Thoracic aorta (tissue), 2 donors: ENCODE results near the gene APAF1. TPM values are rescaled to one million over a fixed set of nuclear protein-coding genes. Genes with fewer than 3 reads are reported as not detected.
A peak's percentile ranks its signal among the peaks of the same experiment; 100 is the strongest.

Experiments
- ATAC-seq: fragments of 150-250 bp; one replicate; pipeline ENCODE4 v1.8.0; 2017; ENCODE audit warnings: low read depth; ENCODE audit not compliant: insufficient number of reproducible peaks, low FRiP score
- DNase-seq: peaks from one replicate; pipeline ENCODE4 v3.0.0-alpha.2; 2020; ENCODE audit warnings: low spot score
- H3K27ac ChIP-seq, 2 donors: fragments of 200-600 bp; sonication (generic); 1 replicate in 1 of 2; 2 replicates in 1 of 2; pipeline ENCODE4 v1.5.1; 2016; ENCODE audit warnings: mild to moderate bottlenecking in 2 of 2, moderate library complexity in 2 of 2
- H3K27me3 ChIP-seq: fragments of 200-600 bp; sonication (generic); replicated peaks from 2 replicates; pipeline ENCODE4 v1.6.0; 2016; ENCODE audit warnings: mild to moderate bottlenecking; ENCODE audit not compliant: insufficient read depth
- H3K36me3 ChIP-seq: fragments of 200-600 bp; sonication (generic); one replicate; pipeline ENCODE4 v1.5.1; 2016
- H3K4me1 ChIP-seq, 2 donors: fragments of 200-600 bp; sonication (generic); 1 replicate in 1 of 2; 2 replicates in 1 of 2; pipeline versions ENCODE4 v1.5.1 to v1.6.0; 2016; ENCODE audit warnings: low read depth in 2 of 2, mild to moderate bottlenecking in 1 of 2; ENCODE audit not compliant: control insufficient read depth in 1 of 2
- H3K4me3 ChIP-seq: fragments of 200-600 bp; sonication (generic); 2 replicates; pipeline ENCODE4 v1.5.1; 2016; ENCODE audit warnings: mild to moderate bottlenecking
- H3K9me3 ChIP-seq: fragments of 200-600 bp; sonication (generic); 2 replicates; pipeline ENCODE4 v1.5.1; 2016
- CTCF ChIP-seq: fragments of 200-600 bp; sonication (generic); IDR thresholded peaks from one replicate; pipeline ENCODE4 v1.5.1; 2019; ENCODE audit warnings: antibody characterized with exemption
- total RNA-seq, 2 donors: library from RNA; depleted of rRNA; stranded (reverse); fragments of >200 nt; gene quantifications; one replicate each; pipeline versions ENCODE4 v1.1.0 to v1.2.3, GENCODE V29; 2016

Gene APAF1
- total RNA-seq, 2 donors from 2014 or later = 16.0 to 19.8 TPM

- TF ChIP-seq CTCF = no peak
- peaks cover 15 to 38% of the 10 kb centered on the region in 2 donors for H3K4me1 ChIP-seq
- DNase-seq (no peak), ATAC-seq (no peak)
- no peak overlapping the region for H3K27ac ChIP-seq
- H3K27me3 ChIP-seq = no peaks in the 10 kb centered on the region
- no peaks in the 10 kb centered on the region for H3K9me3 ChIP-seq
- peaks cover 4% of the 10 kb centered on the region for H3K36me3 ChIP-seq
- no peak overlapping the region for H3K4me3 ChIP-seq
Observed at GRCh38 chr12:98697209-98697608, 52.1 kb downstream of the APAF1 start.

GRCh38 chr12:98698603-98699463 lies 53.7 kb downstream of the APAF1 start:
- ATAC-seq = peak; percentile 48
- H3K4me3 ChIP-seq = peak overlapping the region; percentile 33
- H3K27ac ChIP-seq = peak overlapping the region; percentile 33 to 64

GRCh38 chr12:98699586-98699985 lies 54.5 kb downstream of the APAF1 start:
- Histone ChIP-seq H3K4me3 (peak overlapping the region; percentile 33), H3K36me3 (peaks cover 4% of the 10 kb centered on the region), H3K27ac (peak overlapping the region; percentile 54 to 64), H3K9me3 (no peaks in the 10 kb centered on the region), H3K4me1 (peaks cover 15 to 40% of the 10 kb centered on the region in 2 donors), H3K27me3 (no peaks in the 10 kb centered on the region)
- DNase-seq (no peak), ATAC-seq (peak; percentile 72)
- TF ChIP-seq CTCF = no peak

More at GRCh38 chr12:98698603-98699463, 53.7 kb downstream of the APAF1 start:
- H3K27me3 ChIP-seq = no peaks in the 10 kb centered on the region
- no peak for DNase-seq
- peaks cover 15 to 40% of the 10 kb centered on the region in 2 donors for H3K4me1 ChIP-seq
- TF ChIP-seq CTCF = peak; percentile 43
- H3K36me3 ChIP-seq = peaks cover 4% of the 10 kb centered on the region
- H3K9me3 ChIP-seq = no peaks in the 10 kb centered on the region

GRCh38 chr12:98701166-98701565 lies 56.1 kb downstream of the APAF1 start:
- Histone ChIP-seq H3K4me3 (no peak overlapping the region), H3K4me1 (peaks cover 15 to 40% of the 10 kb centered on the region in 2 donors), H3K9me3 (no peaks in the 10 kb centered on the region), H3K27ac (peak overlapping the region; percentile 6 to 21), H3K36me3 (no peaks in the 10 kb centered on the region), H3K27me3 (no peaks in the 10 kb centered on the region)
- no peak for ATAC-seq
- no peak for DNase-seq
- TF ChIP-seq CTCF = no peak

- H3K4me1 ChIP-seq = no peaks in the 10 kb centered on the region
- no peaks in the 10 kb centered on the region for H3K27me3 ChIP-seq
- H3K36me3 ChIP-seq = peaks cover 14% of the 10 kb centered on the region
- no peak overlapping the region for H3K27ac ChIP-seq
- no peak for TF ChIP-seq CTCF
- H3K4me3 ChIP-seq = no peak overlapping the region
- no peak for DNase-seq
- no peak for ATAC-seq
- no peaks in the 10 kb centered on the region for H3K9me3 ChIP-seq
Observed at GRCh38 chr12:98709022-98709421, 63.9 kb downstream of the APAF1 start.
